RCC 7860 (cell line): ENCODE data around the gene PLD1.
A peak's percentile ranks its signal among the peaks of the same experiment; 100 is the strongest.
"Not testable (repeated sequence)": the region's sequence is repeated elsewhere in the genome, so short reads cannot be mapped to it uniquely, and the experiment has no call there.

ENCODE experiments used
- DNase-seq: peaks from one replicate; pipeline ENCODE4 v3.0.0-alpha.2; 2015; ENCODE audit warnings: low spot score
- FAIRE-seq: peaks from 2 replicates; lab custom pipeline; 2012; peaks lifted over from hg19 to GRCh38; lab: Jason Lieb, UNC

The PLD1 gene

DNA sequence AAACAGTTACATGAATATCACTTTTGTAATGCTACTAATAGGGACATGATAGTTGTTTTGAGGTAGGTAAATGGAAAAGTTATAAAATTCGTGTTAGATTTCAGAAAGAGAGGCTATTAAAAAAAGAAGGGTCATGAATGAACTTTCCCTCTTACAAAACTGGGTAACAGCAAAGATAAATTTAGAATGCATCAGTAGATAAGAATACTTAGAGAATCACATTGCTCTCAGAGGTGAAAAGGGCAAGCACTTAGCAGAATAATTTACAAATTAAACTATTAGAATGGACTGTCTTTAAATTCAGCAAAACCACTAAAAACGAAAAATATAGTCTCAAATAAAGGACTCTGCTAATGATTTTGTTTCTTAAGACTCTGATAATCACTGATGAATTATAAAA is 167.2 kb downstream of the PLD1 start:
- DNase-seq = no peak
- no peak for FAIRE-seq

DNA sequence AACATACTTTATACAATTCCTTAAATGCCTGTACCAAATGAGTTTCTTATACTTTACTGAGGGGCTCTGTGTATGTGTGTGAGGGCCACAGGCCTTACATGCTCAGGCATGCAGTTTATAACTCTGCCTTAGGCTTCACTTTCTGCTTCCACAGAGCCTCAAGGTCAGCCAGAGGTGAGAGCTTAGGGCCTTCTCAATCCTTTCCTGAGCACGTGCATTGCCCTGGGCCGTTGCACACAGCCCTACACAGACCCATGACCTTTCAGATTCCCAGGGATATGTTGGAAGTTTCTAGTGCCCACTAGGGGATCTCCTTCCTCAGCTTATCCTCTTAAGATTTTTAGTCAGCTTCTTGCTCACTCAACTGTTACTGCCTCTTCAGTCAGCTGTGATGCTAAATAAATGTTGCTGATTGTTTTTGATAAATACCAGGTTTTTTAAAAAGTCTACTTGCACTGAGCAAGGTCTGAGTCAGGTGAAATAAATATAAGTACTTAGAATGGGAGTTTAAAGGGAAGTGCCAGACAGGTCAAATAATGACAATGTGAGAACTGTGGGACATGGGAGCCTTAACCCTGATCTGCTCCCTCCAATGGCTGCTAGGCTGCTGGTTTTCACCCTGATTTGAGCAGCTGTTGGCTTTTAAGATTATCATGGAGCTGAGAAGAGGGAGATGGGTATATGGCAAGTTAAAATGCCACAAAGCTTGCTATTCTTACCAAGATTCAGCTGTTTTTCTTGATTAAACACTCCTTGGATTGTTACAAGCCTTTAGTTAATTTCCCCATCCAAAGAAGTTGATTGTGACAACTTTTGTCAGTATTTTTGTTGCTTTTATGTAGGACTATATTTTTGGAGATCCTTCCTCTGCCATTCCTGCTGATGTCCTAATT is 169.5 kb downstream of the PLD1 start:
- peak; percentile 73 for FAIRE-seq

DNA sequence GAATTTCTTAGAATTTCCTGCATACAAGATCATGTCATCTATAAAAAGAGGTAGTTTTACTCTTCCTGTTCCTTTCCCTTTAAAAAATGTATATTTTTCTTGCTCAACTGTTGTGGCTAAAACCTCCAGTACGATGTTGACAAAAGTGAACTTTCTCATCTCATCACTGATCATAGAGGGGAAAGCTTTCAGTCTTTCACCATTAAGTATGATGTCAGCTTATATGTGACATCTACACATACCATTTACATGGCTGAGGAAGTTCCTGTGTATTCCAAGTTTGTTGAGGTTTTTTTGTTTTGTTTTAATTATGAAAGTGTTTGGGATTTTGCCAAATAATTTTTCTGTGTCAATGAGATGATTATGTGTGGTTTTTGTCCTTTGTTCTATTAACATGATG is 173.6 kb downstream of the PLD1 start:
- FAIRE-seq (no peak), DNase-seq (no peak)

More for the DNA sequence above, 169.5 kb downstream of the PLD1 start:
- peak; percentile 55 for DNase-seq

DNA sequence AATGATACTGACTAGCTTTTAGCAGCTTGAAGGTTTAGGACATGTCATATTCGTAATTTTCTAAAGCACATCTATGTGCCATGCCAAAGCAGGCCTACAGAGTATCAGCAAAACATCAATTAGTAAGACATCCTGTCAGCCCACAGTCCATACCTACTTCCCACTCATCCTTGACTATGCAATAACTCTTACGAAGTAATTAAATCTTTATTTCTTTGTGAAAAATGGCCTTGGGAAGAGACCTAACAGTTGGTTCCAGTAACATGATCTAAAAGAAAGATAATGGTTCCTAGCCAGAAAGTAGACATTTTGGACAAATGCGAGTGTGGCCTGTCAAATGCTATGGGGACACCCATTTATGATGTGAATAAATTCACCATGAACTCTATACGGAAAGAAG is 177.5 kb downstream of the PLD1 start:
- FAIRE-seq (no peak), DNase-seq (no peak)

DNA sequence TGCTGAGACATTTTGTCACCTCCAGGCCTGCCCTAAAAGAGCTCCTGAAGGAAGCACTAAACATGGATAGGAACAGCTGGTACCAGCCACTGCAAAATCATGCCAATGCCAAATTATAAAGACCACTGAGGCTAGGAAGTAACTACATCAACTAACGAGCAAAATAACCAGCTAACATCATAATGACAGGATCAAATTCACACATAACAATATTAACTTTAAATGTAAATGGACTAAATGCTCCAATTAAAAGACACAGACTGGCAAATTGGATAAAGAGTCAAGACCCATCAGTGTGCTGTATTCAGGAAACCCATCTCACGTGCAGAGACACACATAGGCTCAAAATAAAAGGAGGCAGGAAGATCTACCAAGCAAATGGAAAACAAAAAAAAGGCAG is 183.5 kb downstream of the PLD1 start:
- not testable (repeated sequence) for DNase-seq, FAIRE-seq

DNA sequence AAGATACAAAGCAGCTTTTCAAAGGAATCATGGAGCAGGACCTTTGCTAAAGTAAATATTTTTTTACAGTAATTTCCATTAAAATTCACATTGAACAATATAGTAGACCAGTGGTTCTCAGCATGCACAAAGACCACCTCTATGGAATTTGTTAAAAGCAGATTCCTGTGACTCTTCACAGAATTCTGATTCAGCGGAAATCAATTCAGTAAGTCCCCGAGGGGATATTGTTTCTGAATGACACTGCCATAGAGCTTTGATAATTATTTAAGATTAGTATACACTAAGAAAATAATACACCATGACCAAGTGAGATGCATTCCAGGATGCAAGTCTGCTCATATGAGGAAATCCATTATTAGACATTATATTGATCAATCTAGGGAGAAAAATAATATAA is 188.2 kb downstream of the PLD1 start:
- DNase-seq (no peak), FAIRE-seq (no peak)

DNA sequence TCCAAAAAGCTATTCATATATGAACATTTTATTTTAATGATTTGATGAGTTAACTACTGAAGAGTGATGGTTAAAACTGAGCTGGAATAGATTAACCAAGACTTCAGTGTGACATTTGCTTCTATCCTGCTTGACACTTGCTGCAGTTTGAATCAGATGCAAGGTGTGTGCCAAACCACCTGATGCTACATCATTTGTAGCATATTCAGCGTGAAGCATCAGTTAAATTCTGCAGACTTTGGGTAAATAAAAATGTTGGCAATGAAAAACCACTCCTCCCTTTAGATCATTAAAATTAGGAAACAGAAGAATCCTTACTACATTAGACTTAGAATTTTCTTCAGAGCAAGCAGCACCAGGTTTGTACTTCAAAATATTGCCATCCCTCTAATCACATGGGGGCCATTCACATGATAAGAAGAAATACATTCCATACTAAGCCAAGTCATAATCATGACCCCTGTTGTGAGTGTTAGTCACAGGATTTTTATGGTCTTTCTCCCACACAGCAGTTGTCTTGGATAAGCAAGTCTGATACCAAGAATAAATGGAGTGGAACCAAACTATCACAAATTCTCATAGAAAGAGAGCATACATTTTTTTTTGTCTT is 189.4 kb downstream of the PLD1 start:
- FAIRE-seq (peak; percentile 99), DNase-seq (peak; percentile 83)

DNA sequence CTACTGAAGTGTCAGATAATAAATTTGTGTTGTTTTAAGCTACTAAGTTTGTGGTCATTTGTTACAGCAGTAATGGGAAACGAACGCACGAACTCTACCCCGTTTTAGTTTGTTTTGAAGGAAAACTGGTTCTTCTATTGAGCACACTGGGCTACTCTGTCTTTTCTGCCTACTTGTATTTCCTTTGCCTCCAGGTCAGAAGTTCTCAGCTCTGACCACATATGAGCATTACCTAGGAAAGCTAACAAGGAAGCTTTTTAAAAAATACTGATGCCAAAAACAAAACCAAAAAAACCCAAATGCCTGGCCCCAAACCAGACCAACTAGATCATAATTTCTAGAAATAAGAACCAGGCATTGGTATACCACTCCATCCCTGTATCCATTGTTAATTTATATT is 193.5 kb downstream of the PLD1 start:
- no peak for DNase-seq
- no peak for FAIRE-seq

DNA sequence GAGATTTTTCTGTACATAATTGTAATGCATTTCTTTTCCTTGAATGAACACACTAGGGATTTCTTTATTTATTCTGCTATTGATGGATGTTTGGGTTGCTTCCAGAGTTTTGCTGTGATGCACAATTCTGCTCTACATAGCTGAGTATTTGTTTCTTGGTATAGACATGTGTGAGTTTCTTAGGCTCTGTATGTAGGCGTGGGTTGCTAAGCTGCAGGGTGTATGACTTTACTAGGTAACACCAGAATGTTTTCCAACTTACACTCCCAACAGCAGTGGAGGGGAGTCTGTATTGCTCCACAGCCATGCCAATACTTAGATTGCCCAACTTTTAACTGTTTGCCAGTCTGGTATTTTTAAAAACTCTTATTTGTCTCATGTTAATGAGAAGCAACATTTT is 194.6 kb downstream of the PLD1 start:
- FAIRE-seq (no peak), DNase-seq (no peak)

DNA sequence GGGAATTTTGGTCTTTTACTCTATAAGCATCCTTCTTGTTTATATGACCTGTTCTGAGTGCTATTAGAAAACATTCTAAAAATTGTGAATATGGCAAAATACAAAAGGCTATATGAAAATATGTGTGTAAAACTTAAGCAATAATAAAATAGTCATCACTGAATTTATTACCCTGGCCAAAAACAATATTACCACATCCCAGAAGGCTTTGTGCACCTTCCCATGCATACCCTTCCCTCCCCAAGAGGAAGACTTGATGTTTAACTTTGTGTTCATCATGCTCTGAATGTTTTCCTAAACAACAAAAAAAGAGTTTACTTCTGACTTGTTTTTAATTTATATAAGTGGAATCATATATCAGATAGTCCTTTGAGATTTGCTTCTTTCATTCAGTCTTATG is 195.0 kb downstream of the PLD1 start:
- FAIRE-seq (no peak), DNase-seq (no peak)

DNA sequence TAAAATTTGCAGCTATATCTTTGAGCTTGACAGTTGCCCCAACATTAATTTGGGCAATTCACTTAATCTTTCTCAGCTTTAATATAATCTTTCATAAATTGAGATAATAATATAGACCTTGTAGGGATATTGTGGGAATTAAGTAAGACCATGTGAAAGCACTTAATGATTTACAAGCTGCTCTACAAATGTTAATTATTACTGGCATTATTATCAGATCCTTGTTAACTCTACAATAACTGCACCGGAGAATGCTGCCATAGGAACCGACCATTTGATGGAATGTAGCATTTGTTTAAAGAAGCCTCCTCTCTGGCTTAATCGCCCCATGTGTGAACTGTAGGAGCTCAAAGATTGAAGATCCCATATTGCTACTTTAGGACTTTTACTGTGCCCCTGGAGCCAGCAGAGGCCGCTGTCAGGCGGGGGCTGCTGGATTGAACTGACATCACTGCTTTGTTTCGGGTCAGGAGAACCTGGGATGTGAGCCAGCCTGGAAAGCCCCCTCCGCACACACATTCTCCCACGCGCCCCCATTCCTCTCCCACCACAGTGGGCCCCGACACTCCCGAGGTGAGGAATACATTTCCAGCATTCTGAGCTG is 195.9 kb downstream of the PLD1 start:
- FAIRE-seq = peak; percentile 15
- no peak for DNase-seq

DNA sequence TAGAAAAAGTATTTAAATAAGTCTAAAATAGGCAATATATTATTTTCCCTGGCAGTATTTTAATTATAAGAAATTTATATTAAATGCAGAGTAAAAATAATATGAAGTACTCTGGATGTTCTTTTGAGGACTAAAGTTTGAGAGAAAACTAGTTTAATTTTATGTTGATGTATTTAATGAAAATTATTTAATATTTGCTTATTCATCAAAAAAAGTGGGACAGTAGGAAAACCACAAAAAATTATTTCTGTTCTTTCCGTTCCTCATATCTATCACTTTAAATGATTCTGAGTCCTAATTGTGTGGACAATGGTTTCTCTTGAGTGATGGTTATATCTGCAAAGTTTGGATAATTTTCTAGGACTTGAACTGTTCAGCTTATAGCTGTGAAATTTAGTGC is 202.8 kb downstream of the PLD1 start:
- no peak for DNase-seq

DNA sequence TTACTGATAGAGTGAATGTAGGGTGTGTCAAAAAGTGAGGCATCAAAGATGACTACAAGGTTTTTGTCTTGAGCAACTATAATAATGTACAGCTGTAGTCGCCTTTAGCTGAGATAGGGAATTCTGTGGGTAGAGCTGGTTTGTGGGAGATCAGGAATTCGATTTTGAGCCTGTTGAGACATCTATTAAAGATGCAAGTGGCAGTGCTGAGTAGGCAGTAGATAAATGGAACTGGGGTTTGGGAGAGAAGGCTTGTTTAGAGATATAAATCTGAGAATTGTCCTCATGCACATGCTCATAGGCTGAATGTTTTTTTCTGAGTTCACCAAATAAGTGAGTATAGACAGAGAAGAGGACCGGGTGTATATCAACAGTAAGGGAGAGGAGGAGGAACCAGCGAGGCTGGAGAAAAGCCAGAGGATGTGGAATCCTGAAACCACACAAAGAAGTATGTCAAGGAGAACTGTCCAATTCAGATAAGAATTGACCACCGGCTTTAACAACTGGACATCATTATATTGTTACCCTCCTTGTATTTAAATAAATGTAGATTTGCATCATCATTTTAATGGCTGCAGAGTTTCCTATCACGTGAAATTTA is 204.0 kb downstream of the PLD1 start:
- FAIRE-seq = no peak
- no peak for DNase-seq

More for the DNA sequence above, 202.8 kb downstream of the PLD1 start:
- no peak for FAIRE-seq

DNA sequence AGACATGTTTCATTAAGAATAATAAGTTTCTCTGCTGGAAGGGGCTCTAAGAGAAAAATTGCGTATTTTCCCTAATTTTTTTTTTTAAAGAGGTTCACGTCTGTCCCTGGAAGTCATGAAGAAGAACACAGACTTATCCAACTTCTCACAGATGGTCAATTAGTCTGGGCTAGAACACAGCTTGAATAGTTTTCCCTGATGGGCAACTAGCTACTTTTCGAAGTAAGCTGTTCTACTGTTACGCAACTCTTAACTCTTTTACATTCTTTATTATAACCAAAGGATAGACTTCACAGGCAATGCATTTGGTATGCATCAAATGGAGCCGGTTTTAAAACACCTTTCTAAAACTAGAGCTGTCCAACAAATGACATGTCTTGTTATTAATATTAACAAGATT is 205.9 kb downstream of the PLD1 start:
- FAIRE-seq (no peak), DNase-seq (no peak)

DNA sequence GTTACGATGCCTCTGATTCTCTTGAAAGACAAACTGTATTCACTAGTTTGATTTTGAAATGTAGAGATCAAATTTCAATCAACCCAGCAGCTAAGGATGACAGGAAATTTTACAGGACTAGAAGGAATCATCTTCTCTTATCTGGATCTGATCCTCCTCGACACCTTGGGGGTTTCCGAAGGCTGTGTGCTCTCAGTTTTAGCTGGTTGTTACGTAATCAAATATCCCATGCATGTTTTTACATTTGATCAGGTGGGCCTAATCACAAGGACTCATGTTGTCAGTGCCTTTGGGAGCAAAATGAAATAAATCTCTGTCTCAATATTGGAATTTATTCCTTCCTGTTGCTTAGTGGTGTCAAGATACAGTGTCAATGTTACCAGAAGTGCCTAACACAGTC is 208.2 kb downstream of the PLD1 start:
- no peak for FAIRE-seq
- DNase-seq = no peak

DNA sequence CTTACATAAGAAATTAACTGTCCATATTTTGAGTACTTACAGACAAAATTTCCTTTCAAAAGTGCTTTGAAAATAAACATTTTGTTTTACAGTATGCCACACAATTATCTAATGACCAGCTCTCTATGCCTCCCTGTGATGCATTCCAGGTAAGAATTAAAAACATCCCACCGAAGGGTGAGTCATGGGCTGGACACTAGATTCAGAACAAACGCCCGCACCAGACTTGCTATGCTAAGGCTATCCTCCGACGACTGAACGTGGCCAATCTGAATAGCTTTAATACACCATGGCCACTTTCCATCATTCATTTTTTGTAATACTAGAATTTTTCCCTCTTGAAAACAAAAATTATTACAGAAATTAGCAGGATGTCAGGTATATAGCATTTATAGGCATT is 210.3 kb downstream of the PLD1 start:
- FAIRE-seq = no peak
- DNase-seq = no peak

DNA sequence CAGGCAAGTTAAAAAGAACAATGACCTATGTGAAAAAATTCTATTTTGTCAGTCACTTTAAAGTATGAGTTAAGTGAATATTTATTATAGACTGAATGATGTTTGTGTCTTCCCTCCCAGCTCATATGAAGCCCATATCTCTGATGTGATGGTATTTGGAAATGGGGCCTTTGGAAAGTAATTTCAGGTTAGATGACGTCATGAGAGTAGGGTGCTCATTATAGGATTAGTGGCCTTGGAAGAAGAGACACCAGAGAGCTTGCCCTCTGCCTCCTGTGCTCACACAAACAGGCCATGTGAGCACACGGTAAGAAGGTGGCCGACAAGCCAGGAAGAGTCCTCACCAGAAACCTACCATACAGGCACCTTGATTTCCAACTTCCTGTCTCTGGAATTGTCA is 211.3 kb downstream of the PLD1 start:
- DNase-seq (no peak), FAIRE-seq (no peak)

DNA sequence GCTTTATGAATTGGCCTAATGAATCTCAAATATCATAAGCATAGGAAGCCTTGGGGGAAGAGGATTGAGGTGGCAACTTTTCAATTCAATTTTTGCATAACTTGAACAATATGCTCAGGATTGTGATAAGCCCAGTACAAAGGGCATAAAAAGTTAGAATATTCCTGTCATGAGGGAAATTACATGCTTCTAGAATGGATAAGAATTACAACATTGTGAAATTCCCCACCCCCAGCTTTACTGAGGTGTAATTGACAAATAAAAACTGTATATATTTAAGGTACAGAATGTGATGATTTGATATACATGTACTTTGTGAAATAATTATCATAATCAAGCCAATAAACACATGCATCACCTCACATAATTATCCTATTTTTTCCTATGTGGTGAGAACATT is 217.5 kb downstream of the PLD1 start:
- FAIRE-seq (no peak), DNase-seq (no peak)

DNA sequence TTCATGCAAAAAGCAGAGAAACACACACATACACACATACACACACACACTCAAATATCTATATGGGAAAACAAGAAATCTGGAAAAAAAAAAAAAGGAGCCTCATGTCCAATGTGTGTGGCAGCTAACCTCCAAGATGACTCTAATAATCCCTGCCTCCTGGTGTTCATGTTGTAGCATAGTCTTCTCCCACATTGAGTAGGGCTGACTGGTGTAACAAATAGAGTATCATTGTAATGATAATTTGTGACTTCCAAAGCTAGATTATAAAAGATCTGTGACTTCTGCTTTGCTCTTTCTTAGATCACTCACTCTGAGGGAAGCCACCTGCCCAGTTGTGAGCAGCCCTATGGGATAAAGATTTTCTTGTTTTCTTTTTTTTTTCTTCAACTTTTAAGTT is 219.2 kb downstream of the PLD1 start:
- DNase-seq = no peak

DNA sequence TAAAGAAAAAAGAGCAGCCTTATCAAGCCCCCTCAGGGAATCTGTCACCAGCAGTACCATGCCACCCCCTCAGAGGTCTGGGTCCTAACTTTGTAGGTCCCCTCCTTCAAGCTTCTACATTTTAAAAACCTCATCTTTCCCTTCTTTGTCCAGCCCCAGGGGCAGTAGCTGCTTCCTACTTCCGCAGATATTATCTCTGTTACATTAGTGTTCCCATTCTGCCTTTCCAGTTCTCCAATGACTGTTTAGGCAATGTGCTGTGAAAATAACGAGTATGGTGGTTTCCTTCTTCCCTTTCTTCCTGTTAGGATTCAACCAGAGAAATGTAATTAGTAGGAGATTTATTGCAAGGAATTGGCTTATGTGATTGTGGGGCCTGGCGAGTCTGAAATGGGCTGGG is 224.0 kb downstream of the PLD1 start:
- no peak for FAIRE-seq
- no peak for DNase-seq

More for the DNA sequence above, 219.2 kb downstream of the PLD1 start:
- FAIRE-seq = no peak

DNA sequence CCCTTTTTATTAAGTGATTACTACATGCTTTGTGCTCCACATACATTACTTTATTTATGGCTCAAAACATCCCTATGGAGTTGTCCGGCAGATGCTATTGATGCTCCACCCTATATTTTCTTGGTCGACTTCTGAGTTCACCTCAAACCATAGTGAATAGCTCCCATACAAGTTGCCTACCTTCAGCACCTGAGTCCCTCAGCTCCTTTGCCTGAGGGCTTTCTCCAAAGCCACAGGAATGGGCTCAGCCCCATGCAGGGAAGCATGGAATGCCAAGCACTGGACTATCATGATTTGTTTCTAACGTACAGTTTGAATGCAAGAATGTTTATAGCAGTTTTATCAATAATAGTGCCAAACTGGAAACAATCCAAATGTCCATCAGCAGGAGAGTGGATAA is 225.2 kb downstream of the PLD1 start:
- FAIRE-seq (no peak), DNase-seq (no peak)

DNA sequence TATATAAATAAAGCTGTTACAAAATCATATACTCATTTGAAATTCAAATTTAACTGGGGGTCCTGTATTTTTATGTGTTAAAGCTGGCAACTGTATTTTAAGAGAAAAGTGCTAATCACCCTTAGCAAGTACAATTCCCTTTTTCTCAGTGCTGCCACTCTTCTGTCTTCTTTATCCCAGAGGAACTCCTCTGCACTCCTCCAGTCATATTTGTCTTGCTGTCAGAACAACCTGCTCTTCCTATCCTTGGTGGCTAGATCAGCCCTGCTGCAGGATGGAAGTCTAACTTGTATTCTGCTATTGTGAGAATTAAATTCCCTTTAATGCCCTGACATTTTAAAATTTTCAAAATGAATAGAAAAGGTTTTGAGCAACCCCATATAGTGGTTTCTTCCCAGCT is 226.2 kb downstream of the PLD1 start:
- FAIRE-seq (no peak), DNase-seq (no peak)
